ENCODE data around the gene ITPRIP. TPM values are rescaled to one million over a fixed set of nuclear protein-coding genes. Genes with fewer than 3 reads are reported as not detected.

The ITPRIP gene
- total RNA-seq, 4 donors from 2014 or later: 1.8 to 25.1 (median 6.6) TPM

DNA sequence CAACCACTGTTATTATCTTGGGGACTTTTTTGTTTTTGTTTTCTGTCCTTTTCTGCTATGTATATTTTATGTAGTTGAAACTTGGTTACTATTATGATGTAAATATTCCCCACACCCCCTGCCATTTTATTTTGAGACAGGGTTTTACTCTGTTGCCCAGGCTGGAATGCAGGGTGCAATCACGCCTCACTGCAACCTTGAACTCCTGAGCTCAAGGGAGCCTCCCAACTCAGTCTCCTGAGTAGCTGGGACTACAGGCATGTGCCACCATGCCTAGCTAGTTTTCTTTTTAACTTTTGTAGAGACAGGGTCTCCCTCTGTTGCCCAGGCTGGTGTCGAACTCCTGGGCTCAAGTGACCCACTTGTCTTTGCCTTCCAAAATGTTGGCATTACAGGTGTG lies 51.3 kb downstream of the ITPRIP start:
- in situ Hi-C loops (cut with MboI; ENCODE audit: low pct_ligation_motif_present in 1 of 4, low pct_unique_long_range_greater_than_20kb in 1 of 4, low sequenced_read_pairs in 3 of 4): no loop called here
- Histone ChIP-seq H3K9me3 (no peaks in the 10 kb centered on the region), H3K4me3 (no peak overlapping the region), H3K4me1 (peaks cover 0 to 7% (median 2%) of the 10 kb centered on the region in 4 donors), H3K36me3 (no peaks in the 10 kb centered on the region), H3K27ac (no peak overlapping the region), H3K27me3 (no peaks in the 10 kb centered on the region)
- intact Hi-C loops (cut with DNase I; ENCODE audit: low total_unique reads): no loop called here
- WGBS, 2 donors (ENCODE audit: low coverage in 1 of 2): 81 to 100% methylated on average over 1 to 2 of the region's 2 CpGs
- no peak for DNase-seq
- TF ChIP-seq POLR2A (IDR thresholded peaks at IDR 0.05) (no peak), EP300 (IDR thresholded peaks at IDR 0.05; ENCODE audit: low read depth) (no peak), POLR2AphosphoS5 (IDR thresholded peaks at IDR 0.05) (no peak), CTCF (IDR thresholded peaks at IDR 0.05) (no peak)

- Histone ChIP-seq H3K36me3 (no peaks in the 10 kb centered on the region), H3K27me3 (no peaks in the 10 kb centered on the region), H3K4me1 (no peaks in the 10 kb centered on the region), H3K27ac (no peak overlapping the region), H3K9me3 (no peaks in the 10 kb centered on the region), H3K4me3 (no peak overlapping the region)
- 72 to 89% methylated on average over 3 to 7 of the region's 7 CpGs for WGBS, 2 donors (ENCODE audit: low coverage in 1 of 2)
- no peak for DNase-seq
- intact Hi-C loops (cut with DNase I; ENCODE audit: low total_unique reads): no loop called here
- in situ Hi-C loops (cut with MboI; ENCODE audit: low pct_ligation_motif_present in 1 of 4, low pct_unique_long_range_greater_than_20kb in 1 of 4, low sequenced_read_pairs in 3 of 4): no loop called here
- TF ChIP-seq POLR2AphosphoS5 (IDR thresholded peaks at IDR 0.05): no peak
- TF ChIP-seq CTCF (IDR thresholded peaks at IDR 0.05): no peak
- TF ChIP-seq EP300 (IDR thresholded peaks at IDR 0.05; ENCODE audit: low read depth): no peak
- TF ChIP-seq POLR2A (IDR thresholded peaks at IDR 0.05): no peak
Observed at GRCh38 chr10:104284846-104285245, 53.4 kb downstream of the ITPRIP start.

DNA sequence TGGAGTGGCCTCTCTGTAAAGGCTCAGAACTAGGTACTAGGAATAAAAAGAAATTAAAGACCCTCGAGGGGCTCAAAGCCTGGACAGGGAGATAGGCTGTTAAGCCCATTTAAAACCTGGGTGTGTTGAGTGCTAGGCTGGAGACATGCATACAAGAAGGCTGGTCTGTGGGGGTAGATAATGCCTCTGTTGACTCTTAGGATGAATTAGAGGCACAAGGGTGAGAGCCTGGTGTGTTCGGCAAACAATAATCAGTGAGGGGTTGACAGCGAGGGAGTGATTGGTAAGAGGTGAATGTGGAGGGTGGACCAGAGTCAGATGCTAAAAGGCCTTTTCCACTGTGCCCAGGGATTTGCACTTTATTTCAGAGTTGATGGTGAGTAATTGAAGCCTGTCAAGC lies 56.6 kb downstream of the ITPRIP start:
- no peak for TF ChIP-seq CTCF (IDR thresholded peaks at IDR 0.05)
- TF ChIP-seq POLR2A (IDR thresholded peaks at IDR 0.05): no peak
- no peak for TF ChIP-seq EP300 (IDR thresholded peaks at IDR 0.05; ENCODE audit: low read depth)
- no peak for TF ChIP-seq POLR2AphosphoS5 (IDR thresholded peaks at IDR 0.05)
- Histone ChIP-seq H3K36me3 (no peaks in the 10 kb centered on the region), H3K9me3 (no peaks in the 10 kb centered on the region), H3K27me3 (no peaks in the 10 kb centered on the region), H3K4me3 (no peak overlapping the region), H3K27ac (no peak overlapping the region), H3K4me1 (no peaks in the 10 kb centered on the region)
- 84 to 94% methylated on average over 2 to 3 of the region's 3 CpGs for WGBS, 2 donors (ENCODE audit: low coverage in 1 of 2)
- in situ Hi-C loops (cut with MboI; ENCODE audit: low pct_ligation_motif_present in 1 of 4, low pct_unique_long_range_greater_than_20kb in 1 of 4, low sequenced_read_pairs in 3 of 4) (no loop called here), intact Hi-C loops (cut with DNase I; ENCODE audit: low total_unique reads) (no loop called here)
- DNase-seq: no peak

- no peak overlapping the region for H3K4me3 ChIP-seq
- peaks cover 0 to 8% (median 3%) of the 10 kb centered on the region in 4 donors for H3K4me1 ChIP-seq
- peaks cover 6% of the 10 kb centered on the region for H3K27me3 ChIP-seq
- no peaks in the 10 kb centered on the region for H3K36me3 ChIP-seq
- no peak for TF ChIP-seq EP300 (IDR thresholded peaks at IDR 0.05; ENCODE audit: low read depth)
- in situ Hi-C loops (cut with MboI; ENCODE audit: low pct_ligation_motif_present in 1 of 4, low pct_unique_long_range_greater_than_20kb in 1 of 4, low sequenced_read_pairs in 3 of 4) (no loop called here), intact Hi-C loops (cut with DNase I; ENCODE audit: low total_unique reads) (no loop called here)
- no peak for DNase-seq
- H3K27ac ChIP-seq: no peak overlapping the region
- 91% methylated on average over 3 of the region's 3 CpGs; no CpG with 5 or more reads in 1 of the 2 donors for WGBS, 2 donors (ENCODE audit: low coverage in 1 of 2)
- no peaks in the 10 kb centered on the region for H3K9me3 ChIP-seq
Observed at GRCh38 chr10:104279550-104280259, 58.6 kb downstream of the ITPRIP start.

DNA sequence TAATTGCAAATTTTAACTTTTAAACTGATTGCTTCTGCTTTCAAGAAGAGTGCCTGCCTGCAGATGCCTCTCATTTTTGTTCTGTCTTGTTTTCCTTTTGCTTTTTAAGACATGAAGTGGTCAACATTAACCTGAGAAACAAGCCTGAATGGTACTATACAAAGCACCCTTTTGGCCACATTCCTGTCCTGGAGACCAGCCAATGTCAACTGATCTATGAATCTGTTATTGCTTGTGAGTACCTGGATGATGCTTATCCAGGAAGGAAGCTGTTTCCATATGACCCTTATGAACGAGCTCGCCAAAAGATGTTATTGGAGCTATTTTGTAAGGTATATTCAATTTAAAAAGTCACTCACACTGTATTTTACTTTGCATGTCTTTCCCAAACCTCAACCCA lies 60.5 kb downstream of the ITPRIP start:
- WGBS, 2 donors (ENCODE audit: low coverage in 1 of 2): 31 to 79% methylated on average over 2 of the region's 2 CpGs
- DNase-seq: peak; percentile 48
- intact Hi-C loops (cut with DNase I; ENCODE audit: low total_unique reads): no loop called here

More for the DNA sequence above, 60.5 kb downstream of the ITPRIP start:
- Histone ChIP-seq H3K9me3 (no peaks in the 10 kb centered on the region), H3K27ac (no peak overlapping the region), H3K4me3 (no peak overlapping the region), H3K27me3 (peaks cover 8% of the 10 kb centered on the region), H3K36me3 (no peaks in the 10 kb centered on the region), H3K4me1 (peaks cover 0 to 11% (median 7%) of the 10 kb centered on the region in 4 donors)
- in situ Hi-C loops (cut with MboI; ENCODE audit: low pct_ligation_motif_present in 1 of 4, low pct_unique_long_range_greater_than_20kb in 1 of 4, low sequenced_read_pairs in 3 of 4): no loop called here
- TF ChIP-seq POLR2AphosphoS5 (IDR thresholded peaks at IDR 0.05) (no peak), EP300 (IDR thresholded peaks at IDR 0.05; ENCODE audit: low read depth) (no peak), CTCF (IDR thresholded peaks at IDR 0.05) (no peak), POLR2A (IDR thresholded peaks at IDR 0.05) (no peak)
